Measurements from ENCODE around the gene ERC2.
A peak's percentile ranks its signal among the peaks of the same experiment; 100 is the strongest.

The ERC2 gene

GRCh38 chr3:56369914-56370313 lies 98.4 kb downstream of the ERC2 start:
- DNase-seq (ENCODE audit: low spot score): no peak
- Mint-ChIP-seq H3K4me1 (ENCODE audit: low read depth) (no peaks in the 10 kb centered on the region), H3K9me3 (no peaks in the 10 kb centered on the region), H3K36me3 (ENCODE audit: low read depth) (no peaks in the 10 kb centered on the region), H3K4me3 (no peak overlapping the region), H3K27me3 (ENCODE audit: low read depth) (peaks cover 2% of the 10 kb centered on the region), H3K27ac (no peak overlapping the region)

- Mint-ChIP-seq H3K27me3 (ENCODE audit: low read depth) (peaks cover 2% of the 10 kb centered on the region), H3K27ac (no peak overlapping the region), H3K4me3 (no peak overlapping the region), H3K4me1 (ENCODE audit: low read depth) (no peaks in the 10 kb centered on the region), H3K9me3 (no peaks in the 10 kb centered on the region), H3K36me3 (ENCODE audit: low read depth) (no peaks in the 10 kb centered on the region)
- no peak for DNase-seq (ENCODE audit: low spot score)
These were observed 99.4 kb downstream of the ERC2 start for GRCh38 chr3:56368846-56369245.

GRCh38 chr3:56366641-56367162 lies 101.6 kb downstream of the ERC2 start:
- Mint-ChIP-seq H3K4me1 (ENCODE audit: low read depth) (no peaks in the 10 kb centered on the region), H3K27ac (no peak overlapping the region), H3K9me3 (no peaks in the 10 kb centered on the region), H3K27me3 (ENCODE audit: low read depth) (peaks cover 6% of the 10 kb centered on the region), H3K36me3 (ENCODE audit: low read depth) (no peaks in the 10 kb centered on the region), H3K4me3 (no peak overlapping the region)
- DNase-seq (ENCODE audit: low spot score): no peak

- no peaks in the 10 kb centered on the region for H3K36me3 Mint-ChIP-seq (ENCODE audit: low read depth)
- H3K4me1 Mint-ChIP-seq (ENCODE audit: low read depth): no peaks in the 10 kb centered on the region
- DNase-seq (ENCODE audit: low spot score): no peak
- H3K9me3 Mint-ChIP-seq: no peaks in the 10 kb centered on the region
- no peak overlapping the region for H3K4me3 Mint-ChIP-seq
- H3K27ac Mint-ChIP-seq: no peak overlapping the region
- H3K27me3 Mint-ChIP-seq (ENCODE audit: low read depth): peaks cover 6% of the 10 kb centered on the region
These were observed 102.2 kb downstream of the ERC2 start for GRCh38 chr3:56365905-56366640.

GRCh38 chr3:56364665-56365064 lies 103.6 kb downstream of the ERC2 start:
- Mint-ChIP-seq H3K27ac (no peak overlapping the region), H3K9me3 (no peaks in the 10 kb centered on the region), H3K4me1 (ENCODE audit: low read depth) (no peaks in the 10 kb centered on the region), H3K4me3 (no peak overlapping the region), H3K27me3 (ENCODE audit: low read depth) (peaks cover 6% of the 10 kb centered on the region), H3K36me3 (ENCODE audit: low read depth) (no peaks in the 10 kb centered on the region)
- no peak for DNase-seq (ENCODE audit: low spot score)

GRCh38 chr3:56363720-56364119 lies 104.5 kb downstream of the ERC2 start:
- Mint-ChIP-seq H3K9me3 (no peaks in the 10 kb centered on the region), H3K27me3 (ENCODE audit: low read depth) (peaks cover 6% of the 10 kb centered on the region), H3K4me1 (ENCODE audit: low read depth) (no peaks in the 10 kb centered on the region), H3K4me3 (no peak overlapping the region), H3K36me3 (ENCODE audit: low read depth) (no peaks in the 10 kb centered on the region), H3K27ac (no peak overlapping the region)
- no peak for DNase-seq (ENCODE audit: low spot score)

GRCh38 chr3:56361731-56362130 lies 106.5 kb downstream of the ERC2 start:
- Mint-ChIP-seq H3K27me3 (ENCODE audit: low read depth) (peaks cover 3% of the 10 kb centered on the region), H3K4me1 (ENCODE audit: low read depth) (no peaks in the 10 kb centered on the region), H3K9me3 (no peaks in the 10 kb centered on the region), H3K4me3 (no peak overlapping the region), H3K27ac (no peak overlapping the region), H3K36me3 (ENCODE audit: low read depth) (no peaks in the 10 kb centered on the region)
- DNase-seq (ENCODE audit: low spot score): no peak

- Mint-ChIP-seq H3K36me3 (ENCODE audit: low read depth) (no peaks in the 10 kb centered on the region), H3K4me3 (no peak overlapping the region), H3K4me1 (ENCODE audit: low read depth) (no peaks in the 10 kb centered on the region), H3K27ac (no peak overlapping the region), H3K27me3 (ENCODE audit: low read depth) (peaks cover 3% of the 10 kb centered on the region), H3K9me3 (no peaks in the 10 kb centered on the region)
- DNase-seq (ENCODE audit: low spot score): no peak
These were observed 111.0 kb downstream of the ERC2 start for GRCh38 chr3:56357266-56357665.

GRCh38 chr3:56356808-56357207 lies 111.5 kb downstream of the ERC2 start:
- Mint-ChIP-seq H3K36me3 (ENCODE audit: low read depth) (no peaks in the 10 kb centered on the region), H3K4me1 (ENCODE audit: low read depth) (no peaks in the 10 kb centered on the region), H3K27me3 (ENCODE audit: low read depth) (peaks cover 1% of the 10 kb centered on the region), H3K9me3 (no peaks in the 10 kb centered on the region), H3K27ac (no peak overlapping the region), H3K4me3 (no peak overlapping the region)
- no peak for DNase-seq (ENCODE audit: low spot score)

- no peaks in the 10 kb centered on the region for H3K4me1 Mint-ChIP-seq (ENCODE audit: low read depth)
- no peak overlapping the region for H3K27ac Mint-ChIP-seq
- no peaks in the 10 kb centered on the region for H3K36me3 Mint-ChIP-seq (ENCODE audit: low read depth)
- H3K4me3 Mint-ChIP-seq: no peak overlapping the region
- no peaks in the 10 kb centered on the region for H3K9me3 Mint-ChIP-seq
- DNase-seq (ENCODE audit: low spot score): no peak
- H3K27me3 Mint-ChIP-seq (ENCODE audit: low read depth): no peaks in the 10 kb centered on the region
These were observed 112.6 kb downstream of the ERC2 start for GRCh38 chr3:56355570-56356185.

GRCh38 chr3:56351537-56351936 lies 116.7 kb downstream of the ERC2 start:
- H3K4me3 Mint-ChIP-seq: no peak overlapping the region
- H3K4me1 Mint-ChIP-seq (ENCODE audit: low read depth): no peaks in the 10 kb centered on the region
- H3K36me3 Mint-ChIP-seq (ENCODE audit: low read depth): no peaks in the 10 kb centered on the region
- no peak overlapping the region for H3K27ac Mint-ChIP-seq
- H3K27me3 Mint-ChIP-seq (ENCODE audit: low read depth): no peaks in the 10 kb centered on the region
- DNase-seq (ENCODE audit: low spot score): no peak
- H3K9me3 Mint-ChIP-seq: no peaks in the 10 kb centered on the region

GRCh38 chr3:56347219-56347871 lies 120.9 kb downstream of the ERC2 start:
- H3K27me3 Mint-ChIP-seq (ENCODE audit: low read depth): peaks cover 8% of the 10 kb centered on the region
- no peak overlapping the region for H3K4me3 Mint-ChIP-seq
- no peaks in the 10 kb centered on the region for H3K4me1 Mint-ChIP-seq (ENCODE audit: low read depth)
- DNase-seq (ENCODE audit: low spot score): peak; percentile 6
- no peak overlapping the region for H3K27ac Mint-ChIP-seq
- H3K9me3 Mint-ChIP-seq: no peaks in the 10 kb centered on the region
- H3K36me3 Mint-ChIP-seq (ENCODE audit: low read depth): no peaks in the 10 kb centered on the region

- Mint-ChIP-seq H3K4me3 (no peak overlapping the region), H3K36me3 (ENCODE audit: low read depth) (no peaks in the 10 kb centered on the region), H3K4me1 (ENCODE audit: low read depth) (no peaks in the 10 kb centered on the region), H3K27me3 (ENCODE audit: low read depth) (peaks cover 8% of the 10 kb centered on the region), H3K27ac (no peak overlapping the region), H3K9me3 (no peaks in the 10 kb centered on the region)
- DNase-seq (ENCODE audit: low spot score): no peak
These were observed 125.8 kb downstream of the ERC2 start for GRCh38 chr3:56342475-56342874.

- DNase-seq (ENCODE audit: low spot score): no peak
- no peaks in the 10 kb centered on the region for H3K36me3 Mint-ChIP-seq (ENCODE audit: low read depth)
- H3K27me3 Mint-ChIP-seq (ENCODE audit: low read depth): peaks cover 10% of the 10 kb centered on the region
- H3K4me3 Mint-ChIP-seq: no peak overlapping the region
- H3K4me1 Mint-ChIP-seq (ENCODE audit: low read depth): no peaks in the 10 kb centered on the region
- no peaks in the 10 kb centered on the region for H3K9me3 Mint-ChIP-seq
- no peak overlapping the region for H3K27ac Mint-ChIP-seq
These were observed 128.6 kb downstream of the ERC2 start for GRCh38 chr3:56339671-56340070.

Measured in T-helper 2 cell treated with Interferon-gamma antibody and Interleukin-4, amounts not matched to agents 5 μg/mL and 100 μg/mL, for 36 hours (primary cell).